GM12878 (cell line): Measurements from ENCODE around the gene CYBC1. TPM values are rescaled to one million over a fixed set of nuclear protein-coding genes. Genes with fewer than 3 reads are reported as not detected.

ENCODE experiments used
- ATF2 ChIP-seq: IDR thresholded peaks from 2 replicates; pipeline ENCODE4 v1.6.1; 2012; ENCODE audit warnings: low read length, inconsistent platforms
- ATF7 ChIP-seq: fragments of 450-650 bp; IDR thresholded peaks from 2 replicates; pipeline ENCODE4 v1.6.1; 2016; ENCODE audit warnings: low read depth, mild to moderate bottlenecking
- BHLHE40 ChIP-seq, 2 experiments: fragments of 450-650 bp in 1 of 2; IDR thresholded peaks; 2 replicates each; pipeline ENCODE4 v1.6.1; 2011 to 2017; ENCODE audit warnings: low read depth in 2 of 2, borderline replicate concordance in 1 of 2, improper control_type of control experiment in 1 of 2, low read length in 1 of 2, mild to moderate bottlenecking in 1 of 2
- CBX3 ChIP-seq: fragments of 200-600 bp; sonication (generic); IDR thresholded peaks from 2 replicates; pipeline ENCODE4 v1.6.1; 2016; ENCODE audit warnings: low read depth, borderline replicate concordance
- CEBPB ChIP-seq, 2 experiments: fragments of 150-350 bp in 1 of 2; IDR thresholded peaks; 2 replicates each; pipeline ENCODE4 v1.6.1; 2012 to 2014; ENCODE audit warnings: low read depth in 2 of 2, low read length in 2 of 2, borderline replicate concordance in 1 of 2, inconsistent platforms in 1 of 2
- CEBPZ ChIP-seq: fragments of 150-350 bp; IDR thresholded peaks from 2 replicates; pipeline ENCODE4 v1.6.1; 2016; ENCODE audit warnings: low read depth, low read length
- CREB1 ChIP-seq: IDR thresholded peaks from 2 replicates; pipeline ENCODE4 v1.6.1; 2012; ENCODE audit warnings: low read depth, mild to moderate bottlenecking, inconsistent platforms
- EP300 ChIP-seq, 2 experiments: fragments of 150-350 bp in 1 of 2; IDR thresholded peaks; 2 replicates each; pipeline ENCODE4 v1.6.1; 2011 to 2012; ENCODE audit warnings: low read depth in 2 of 2, low read length in 2 of 2, borderline replicate concordance in 1 of 2, improper control_type of control experiment in 1 of 2, inconsistent platforms in 1 of 2; ENCODE audit not compliant: control insufficient read depth in 1 of 2
- GATAD2B ChIP-seq: fragments of 450-650 bp; conservative IDR thresholded peaks from 2 replicates; pipeline ENCODE4 v1.6.1; 2017; ENCODE audit warnings: low read depth, mild to moderate bottlenecking, moderate library complexity
- HDGF ChIP-seq: fragments of 450-650 bp; IDR thresholded peaks from 2 replicates; pipeline ENCODE4 v1.6.1; 2016; ENCODE audit warnings: antibody characterized with exemption
- IRF4 ChIP-seq: IDR thresholded peaks from 2 replicates; pipeline ENCODE4 v1.6.1; 2011; ENCODE audit warnings: low read depth, low read length
- IRF5 ChIP-seq: fragments of 450-650 bp; IDR thresholded peaks from 2 replicates; pipeline ENCODE4 v1.6.1; 2017; ENCODE audit warnings: borderline replicate concordance
- MLLT1 ChIP-seq: fragments of 450-650 bp; IDR thresholded peaks from 2 replicates; pipeline ENCODE4 v1.6.1; 2016; ENCODE audit warnings: mild to moderate bottlenecking
- MTA3 ChIP-seq: IDR thresholded peaks from 2 replicates; pipeline ENCODE4 v1.6.1; 2012; ENCODE audit warnings: low read length, inconsistent platforms, borderline replicate concordance
- MYC ChIP-seq: IDR thresholded peaks from 2 replicates; pipeline ENCODE4 v1.6.1; 2011; ENCODE audit warnings: mild to moderate bottlenecking, low read length, moderate library complexity, inconsistent platforms; ENCODE audit not compliant: insufficient read depth, insufficient replicate concordance, insufficient read length, severe bottlenecking
- NFXL1 ChIP-seq: fragments of 450-650 bp; IDR thresholded peaks from 2 replicates; pipeline ENCODE4 v1.6.1; 2017; ENCODE audit warnings: antibody characterized with exemption, mild to moderate bottlenecking, borderline replicate concordance
- RCOR1 ChIP-seq: conservative IDR thresholded peaks from 2 replicates; pipeline ENCODE4 v1.6.1; 2012; ENCODE audit warnings: low read depth, low read length, improper control_type of control experiment
- SUPT20H ChIP-seq: IDR thresholded peaks from 2 replicates; pipeline ENCODE4 v1.6.1; 2011; ENCODE audit warnings: low read depth, mild to moderate bottlenecking, low read length, moderate library complexity, borderline replicate concordance; ENCODE audit not compliant: control insufficient read depth
- TBL1XR1 ChIP-seq: IDR thresholded peaks from 2 replicates; pipeline ENCODE4 v1.6.1; 2012; ENCODE audit warnings: low read depth, low read length, improper control_type of control experiment
- ZBTB33 ChIP-seq: fragments of 450-650 bp; IDR thresholded peaks from 2 replicates; pipeline ENCODE4 v1.6.1; 2017; ENCODE audit warnings: mild to moderate bottlenecking
- polyA plus RNA-seq, 11 experiments: library from polyadenylated mRNA; depleted of rRNA in 4 of 11; unstranded in 6 of 11; stranded (reverse) in 5 of 11; fragments of >200 nt; fragmentation: Nextera tagmentation in 4 of 11; fragmentation: Illumina TruSeq in 1 of 11; extraction: Ambion mirVana in 4 of 11; extraction: Trizol in 1 of 11; gene quantifications; 1 replicate in 1 of 11; 2 replicates in 10 of 11; pipeline versions ENCODE4 v1.2.1 to v1.2.3, GENCODE V29; 2011 to 2016; ENCODE audit warnings: inconsistent platforms in 2 of 11, missing spikeins in 2 of 11, low read depth in 1 of 11
- total RNA-seq, 4 experiments: library from RNA; depleted of rRNA in 3 of 4; stranded (reverse); fragments of >200 nt in 3 of 4; fragmentation: Illumina TruSeq in 1 of 4; extraction: Trizol in 1 of 4; gene quantifications; 2 replicates each; pipeline versions ENCODE4 v1.2.1 to v1.2.3, GENCODE V29; 2013 to 2021

The CYBC1 gene
- total and polyA plus RNA-seq, 10 of the 15 experiments (the other 5 are each of a cell fraction or from before 2014, with no cell fraction given), result 4.2 to 162 (median 133) TPM

GRCh38 chr17:82458179-82458884 lies 7.8 kb upstream of the CYBC1 start, which contains the start of gene NARF (continued):
- TF ChIP-seq CEBPZ, result no peak
- no peak for TF ChIP-seq MYC
- TF ChIP-seq GATAD2B, result peak; percentile 98
- no peak for TF ChIP-seq IRF4
- TF ChIP-seq BHLHE40 (IDR thresholded peaks at IDR 0.05; ENCODE audit: borderline replicate concordance in 1 of 2, low read depth in 2 of 2, low read length in 1 of 2), result peak in 1 of 2 experiments; percentile 65; a peak in 1 of 4 replicates
- TF ChIP-seq CBX3, result no peak
- TF ChIP-seq NFXL1, result no peak
- no peak for TF ChIP-seq SUPT20H
- TF ChIP-seq MLLT1, result no peak
- no peak for TF ChIP-seq MTA3
- peak; percentile 79 for TF ChIP-seq HDGF
- TF ChIP-seq RCOR1, result no peak
- peak; percentile 67 for TF ChIP-seq CREB1
- TF ChIP-seq CEBPB (IDR thresholded peaks at IDR 0.05; ENCODE audit: borderline replicate concordance in 1 of 2, low read depth in 2 of 2, low read length in 2 of 2), result no peak
- no peak for TF ChIP-seq ATF2
- no peak for TF ChIP-seq IRF5
- TF ChIP-seq EP300 (IDR thresholded peaks at IDR 0.05; ENCODE audit: borderline replicate concordance in 1 of 2, control insufficient read depth in 1 of 2, low read depth in 2 of 2, low read length in 2 of 2), result no peak
- no peak for TF ChIP-seq ZBTB33
- no peak for TF ChIP-seq ATF7
- no peak for TF ChIP-seq TBL1XR1
